ENCODE measurements around the gene CAST.
"Not testable (repeated sequence)": the region's sequence is repeated elsewhere in the genome, so short reads cannot be mapped to it uniquely, and the experiment has no call there.

Gene CAST

DNA sequence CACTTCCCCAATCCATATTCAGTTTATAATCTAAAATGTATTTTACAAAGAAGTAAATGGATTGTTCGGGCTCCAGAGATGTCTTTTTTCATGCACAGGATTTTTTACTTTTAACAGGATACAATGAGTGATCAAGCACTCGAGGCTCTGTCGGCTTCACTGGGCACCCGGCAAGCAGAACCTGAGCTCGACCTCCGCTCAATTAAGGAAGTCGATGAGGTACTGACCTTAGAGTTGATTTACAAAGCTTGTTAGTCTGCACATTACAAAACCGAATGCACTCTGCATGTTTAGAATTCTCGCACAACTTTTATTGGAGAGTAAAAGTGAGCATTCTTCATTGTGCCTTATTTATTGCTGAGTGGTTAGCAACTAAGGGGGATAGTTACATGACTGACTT, 80.4 kb downstream of the CAST start:
- DNase-seq, result no peak

- DNase-seq, result no peak
Observed at GRCh38 chr5:96743065-96743768, 81.0 kb downstream of the CAST start.

DNA sequence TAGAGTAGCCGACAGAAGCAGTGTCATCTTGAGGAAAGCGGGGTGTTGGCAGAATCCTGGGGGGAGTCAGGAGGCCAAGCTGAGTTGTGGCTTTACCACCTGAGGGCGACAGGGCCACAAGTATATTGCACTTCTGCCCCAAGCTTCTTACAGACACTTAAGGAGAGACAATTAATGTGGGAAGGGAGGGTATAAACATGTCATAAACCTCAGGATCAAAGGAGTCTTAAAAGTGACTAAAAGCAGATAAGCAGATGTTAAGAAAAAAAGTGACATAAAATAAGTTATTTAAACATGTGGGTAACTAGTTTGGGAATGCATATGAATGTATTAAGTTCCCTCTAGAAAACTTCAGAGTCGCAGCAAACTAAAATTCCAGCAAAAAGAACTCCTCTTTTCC, 81.6 kb downstream of the CAST start:
- DNase-seq, result no peak

- not testable (repeated sequence) for DNase-seq
Observed at GRCh38 chr5:96744218-96744617, 82.0 kb downstream of the CAST start.

GRCh38 chr5:96745025-96745424, 82.8 kb downstream of the CAST start:
- no peak for DNase-seq

GRCh38 chr5:96745844-96746531, 83.8 kb downstream of the CAST start:
- no peak for DNase-seq

- DNase-seq, result no peak
Observed at GRCh38 chr5:96747720-96748119, 85.5 kb downstream of the CAST start.

- DNase-seq, result no peak
Observed at GRCh38 chr5:96750110-96750822, 88.1 kb downstream of the CAST start.

GRCh38 chr5:96751203-96752169, 89.3 kb downstream of the CAST start:
- DNase-seq, result peak in 20 of 56 donors; percentile 1 to 50 (median 14)

DNA sequence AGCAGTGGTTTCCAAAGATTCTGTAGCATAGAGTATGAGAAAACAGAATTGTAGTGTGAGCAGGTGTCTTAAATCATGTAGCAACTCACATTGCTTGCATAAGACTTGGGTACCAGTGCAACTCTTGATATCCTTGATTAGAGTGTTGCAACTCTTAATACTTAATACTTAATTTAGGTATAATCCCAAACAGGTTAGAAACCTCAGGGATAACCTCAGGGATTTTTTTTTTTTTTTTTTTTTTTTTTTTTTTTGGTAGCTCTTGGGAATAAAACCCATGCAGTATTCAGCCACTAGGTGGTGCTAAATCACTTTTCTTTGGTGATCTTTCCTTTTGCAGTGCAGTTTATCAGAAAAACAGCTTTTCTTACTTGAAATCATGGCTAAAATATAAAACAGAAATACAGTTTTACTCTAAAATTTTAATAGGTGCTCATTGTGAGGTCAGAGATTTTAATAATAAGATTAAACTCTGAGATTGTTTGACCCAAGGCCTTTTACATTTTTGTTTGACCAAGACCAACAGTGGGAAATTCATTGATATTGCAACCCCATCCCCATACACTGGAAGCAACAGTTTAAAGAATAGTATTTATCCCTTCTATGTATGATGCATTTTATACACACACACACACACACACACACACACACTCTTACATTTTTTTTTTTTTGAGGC, 90.3 kb downstream of the CAST start:
- DNase-seq, result peak in 7 of 56 donors; percentile 5 to 48 (median 20)

DNA sequence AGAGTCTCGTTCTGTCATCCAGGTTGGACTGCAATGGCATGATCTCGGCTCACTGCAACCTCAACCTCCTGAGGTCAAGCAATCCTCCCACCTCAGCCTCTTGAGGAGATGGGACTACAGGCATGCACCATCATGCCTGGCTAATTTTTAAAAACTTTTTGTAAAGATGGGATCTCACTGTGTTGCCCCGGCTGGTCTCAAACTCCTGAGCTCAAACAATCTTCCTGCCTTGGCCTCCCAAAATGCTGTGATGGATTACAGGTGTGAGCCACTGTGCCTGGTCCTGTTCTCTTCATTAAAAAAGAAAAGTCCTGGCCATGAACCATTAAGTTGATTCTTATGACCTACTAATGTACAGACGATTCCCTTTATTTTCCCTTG, 90.8 kb downstream of the CAST start:
- no peak for DNase-seq

DNA sequence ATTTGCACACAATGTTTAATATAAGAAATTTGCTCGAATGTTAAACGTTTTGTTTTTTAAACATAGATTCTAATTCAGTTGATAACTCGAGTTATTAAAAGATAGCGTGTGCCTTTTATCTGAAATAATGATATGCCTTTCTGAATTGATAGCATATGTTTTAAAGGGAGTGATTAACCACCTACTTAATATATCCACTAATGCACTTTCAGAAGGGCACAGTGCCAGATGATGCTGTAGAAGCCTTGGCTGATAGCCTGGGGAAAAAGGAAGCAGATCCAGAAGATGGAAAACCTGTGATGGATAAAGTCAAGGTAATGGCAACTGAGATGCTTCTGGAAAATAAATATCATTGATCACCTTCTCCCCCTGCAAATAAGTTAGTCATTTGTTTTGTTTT, 91.7 kb downstream of the CAST start:
- DNase-seq, result no peak

DNA sequence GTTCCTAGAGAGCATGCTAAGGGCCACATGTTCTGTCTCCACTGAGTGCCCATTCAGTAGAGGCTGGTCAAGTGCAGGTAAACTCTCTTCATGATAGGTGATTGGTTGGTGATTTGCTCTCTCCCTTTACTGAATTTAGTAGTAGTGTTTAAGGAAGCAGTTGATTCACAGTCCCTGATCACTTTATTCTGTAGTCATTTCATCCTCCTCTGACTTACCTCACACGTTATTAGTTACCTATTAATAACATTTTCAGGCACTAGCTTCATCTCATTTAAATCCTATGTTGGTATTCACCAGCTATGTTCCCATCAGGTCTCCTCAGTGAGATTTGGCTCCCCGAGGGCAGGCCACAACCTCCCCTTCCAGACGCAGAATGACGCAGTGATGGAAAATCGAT, 93.7 kb downstream of the CAST start:
- no peak for DNase-seq

DNA sequence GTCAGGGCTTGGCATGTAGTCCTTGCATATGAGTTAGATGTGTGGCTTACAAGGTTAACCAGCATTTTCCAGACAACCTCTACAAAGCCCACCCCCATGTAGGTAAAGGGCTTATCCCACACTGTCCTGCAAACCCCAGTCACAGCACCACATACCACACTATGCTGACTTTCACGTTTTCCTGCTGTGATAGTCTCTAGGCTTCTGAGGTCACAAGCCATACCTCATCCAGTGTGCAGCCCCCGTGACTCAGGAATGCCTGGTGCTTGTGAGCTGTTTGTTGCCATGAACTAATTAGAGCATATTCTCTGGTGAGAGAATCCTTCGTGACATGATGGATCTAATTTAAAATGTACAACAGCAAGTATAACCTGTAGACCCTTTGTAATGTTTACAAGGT, 94.8 kb downstream of the CAST start:
- no peak for DNase-seq

GRCh38 chr5:96758621-96759020, 96.4 kb downstream of the CAST start:
- no peak for DNase-seq

DNA sequence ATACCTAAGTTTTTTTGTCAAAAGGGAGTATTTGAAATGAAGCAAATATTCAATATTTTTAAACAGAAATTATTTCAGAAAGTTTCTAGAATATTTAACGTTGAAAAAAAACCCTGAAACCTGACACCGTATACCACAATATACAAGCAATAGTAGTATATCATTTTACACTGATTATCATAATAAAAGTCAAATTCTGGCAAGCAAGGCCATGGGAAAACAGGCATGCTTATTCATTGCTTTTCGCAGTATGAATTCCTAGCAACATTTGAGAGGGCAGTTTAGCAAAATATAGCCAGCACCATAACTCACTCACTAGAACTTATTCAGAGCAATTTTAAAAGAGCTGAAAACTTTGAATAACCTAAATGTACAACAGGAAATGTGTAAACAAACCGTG, 99.4 kb downstream of the CAST start:
- DNase-seq, result no peak

- DNase-seq, result no peak
Observed at GRCh38 chr5:96763026-96763425, 100.8 kb downstream of the CAST start.

DNA sequence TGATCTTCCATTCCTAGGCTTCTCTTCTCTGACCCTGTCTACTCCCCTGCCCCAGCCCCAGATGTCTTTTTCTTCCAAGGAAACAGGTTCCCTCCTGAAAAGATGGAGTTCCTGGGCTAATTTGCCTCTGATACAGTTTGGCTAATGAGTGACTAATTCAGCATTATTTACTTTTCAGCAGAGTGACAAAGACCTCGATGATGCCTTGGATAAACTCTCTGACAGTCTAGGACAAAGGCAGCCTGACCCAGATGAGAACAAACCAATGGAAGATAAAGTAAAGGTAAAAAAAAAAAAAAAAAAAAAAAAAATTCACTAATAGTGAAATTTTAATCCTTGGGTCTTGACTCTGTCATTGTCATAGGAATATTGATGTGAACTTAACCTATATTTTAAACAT, 102.9 kb downstream of the CAST start:
- no peak for DNase-seq

DNA sequence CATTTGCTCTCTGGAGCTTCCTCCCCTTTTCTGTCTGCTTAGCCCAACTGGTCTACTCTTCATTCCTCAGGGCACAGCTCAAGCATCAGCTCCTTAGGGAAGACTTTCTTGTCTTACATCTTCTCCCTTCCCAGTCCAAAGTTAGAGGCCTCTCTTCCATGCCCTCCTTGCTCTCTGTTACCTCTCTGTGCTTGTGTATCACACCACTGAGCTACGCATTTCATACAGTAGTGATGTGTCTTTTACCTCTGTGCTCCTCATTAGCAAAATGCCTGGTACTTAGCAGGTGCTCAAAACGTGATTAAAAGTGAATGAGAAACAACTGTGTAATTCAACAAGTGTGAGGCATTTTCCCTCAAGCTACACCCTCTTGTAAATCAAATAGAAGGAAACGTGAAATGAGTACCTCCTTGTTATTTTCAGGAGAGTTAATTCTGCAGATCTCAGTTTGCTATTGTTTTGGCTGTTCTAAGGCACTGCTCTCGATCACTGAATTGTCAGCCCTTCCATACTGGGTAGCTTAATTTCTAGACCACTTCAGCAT, 106.6 kb downstream of the CAST start:
- DNase-seq, result no peak

- DNase-seq, result no peak
Observed at GRCh38 chr5:96771395-96771794, 109.2 kb downstream of the CAST start.

DNA sequence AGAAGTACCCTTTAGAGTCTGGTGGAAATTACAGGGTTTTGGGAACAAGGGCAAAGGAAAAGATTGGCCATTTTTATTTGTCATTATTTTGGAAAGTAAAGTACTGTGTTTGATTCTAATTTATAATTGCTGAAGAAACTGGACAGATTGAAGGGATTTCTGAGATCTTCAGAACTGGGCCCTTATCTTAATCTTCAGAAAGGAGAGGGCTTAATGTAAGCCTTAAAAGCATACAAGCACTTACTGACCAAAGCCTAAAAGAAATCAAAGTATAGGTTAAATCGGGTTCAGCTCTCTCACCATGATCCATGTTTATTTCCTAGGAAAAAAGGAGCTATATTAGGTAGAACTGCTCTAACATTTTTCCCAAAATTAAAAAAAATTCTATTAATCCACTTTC, 109.9 kb downstream of the CAST start:
- DNase-seq, result no peak
